Measurements from ENCODE around the gene HNRNPAB. TPM values are rescaled to one million over a fixed set of nuclear protein-coding genes. Genes with fewer than 3 reads are reported as not detected.

HNRNPAB gene
- total RNA-seq, 1 experiment from 2014 or later, result 547 TPM

GRCh38 chr5:178214160-178214803 is 9.9 kb downstream of the HNRNPAB start:
- H3K36me3 Mint-ChIP-seq (ENCODE audit: insufficient read depth in 1 of 3, low read depth in 3 of 3), result peaks cover 40 to 95% (median 89%) of the 10 kb centered on the region in 3 experiments; a peak in 6 of 7 replicates
- H3K4me1 Mint-ChIP-seq, result peaks cover 16% of the 10 kb centered on the region in 2 experiments
- no peak overlapping the region for H3T11ph ChIP-seq (ENCODE audit: low read length)
- no peaks in the 10 kb centered on the region for H3K79me1 ChIP-seq (ENCODE audit: insufficient read depth, low read depth, low read length, poor library complexity, severe bottlenecking)
- H3K27me3 ChIP-seq (ENCODE audit: insufficient read depth, low read length), result no peaks in the 10 kb centered on the region
- H3K23me2 ChIP-seq (ENCODE audit: insufficient read length, low read depth, low read length, poor library complexity, severe bottlenecking), result no peaks in the 10 kb centered on the region
- H3K27ac ChIP-seq (ENCODE audit: insufficient read length, low read depth, low read length), result no peak overlapping the region
- no peak overlapping the region for H3K9ac ChIP-seq (ENCODE audit: extremely low read depth, insufficient read length, low read length)
- H3K9me3 ChIP-seq (ENCODE audit: control insufficient read depth, low read depth, low read length), result no peaks in the 10 kb centered on the region
- H3K4me3 Mint-ChIP-seq, result no peak overlapping the region
- H3K27ac Mint-ChIP-seq, result no peak overlapping the region; a peak in 1 of 7 replicates
- peaks cover 7% of the 10 kb centered on the region; the same call in 1 of the 2 replicates for H3K27me3 Mint-ChIP-seq (ENCODE audit: low read depth)
- H3K79me2 ChIP-seq (ENCODE audit: insufficient read depth, low read length), result no peaks in the 10 kb centered on the region
- TF ChIP-seq, protein P1, sequence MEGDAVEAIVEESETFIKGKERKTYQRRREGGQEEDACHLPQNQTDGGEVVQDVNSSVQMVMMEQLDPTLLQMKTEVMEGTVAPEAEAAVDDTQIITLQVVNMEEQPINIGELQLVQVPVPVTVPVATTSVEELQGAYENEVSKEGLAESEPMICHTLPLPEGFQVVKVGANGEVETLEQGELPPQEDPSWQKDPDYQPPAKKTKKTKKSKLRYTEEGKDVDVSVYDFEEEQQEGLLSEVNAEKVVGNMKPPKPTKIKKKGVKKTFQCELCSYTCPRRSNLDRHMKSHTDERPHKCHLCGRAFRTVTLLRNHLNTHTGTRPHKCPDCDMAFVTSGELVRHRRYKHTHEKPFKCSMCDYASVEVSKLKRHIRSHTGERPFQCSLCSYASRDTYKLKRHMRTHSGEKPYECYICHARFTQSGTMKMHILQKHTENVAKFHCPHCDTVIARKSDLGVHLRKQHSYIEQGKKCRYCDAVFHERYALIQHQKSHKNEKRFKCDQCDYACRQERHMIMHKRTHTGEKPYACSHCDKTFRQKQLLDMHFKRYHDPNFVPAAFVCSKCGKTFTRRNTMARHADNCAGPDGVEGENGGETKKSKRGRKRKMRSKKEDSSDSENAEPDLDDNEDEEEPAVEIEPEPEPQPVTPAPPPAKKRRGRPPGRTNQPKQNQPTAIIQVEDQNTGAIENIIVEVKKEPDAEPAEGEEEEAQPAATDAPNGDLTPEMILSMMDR (conservative IDR thresholded peaks at IDR 0.05), result no peak
- H2BK20ac ChIP-seq (ENCODE audit: low read depth, low read length, poor library complexity, severe bottlenecking), result no peak overlapping the region
- WGBS (ENCODE audit: extremely low coverage, insufficient read length, low lambda C conversion rate), result no CpG with 5 or more reads among the region's 6 CpGs
- DNase-seq, result no peak
- H3K18ac ChIP-seq (ENCODE audit: insufficient read length, low read depth, low read length), result no peak overlapping the region
- H2BK120ac ChIP-seq (ENCODE audit: low read depth, low read length, poor library complexity, severe bottlenecking), result no peak overlapping the region
- H3K23ac ChIP-seq (ENCODE audit: insufficient read length, low read depth, low read length), result no peak overlapping the region
- H2BK15ac ChIP-seq (ENCODE audit: low read depth, low read length), result no peak overlapping the region
- no peaks in the 10 kb centered on the region for H3K9me3 Mint-ChIP-seq
- H3K4ac ChIP-seq (ENCODE audit: low read depth, low read length), result no peak overlapping the region
- H4K20me1 ChIP-seq (ENCODE audit: control insufficient read depth, insufficient read depth, insufficient read length), result no peaks in the 10 kb centered on the region
- no peak overlapping the region for H2AFZ ChIP-seq (ENCODE audit: low read length)
- no peak overlapping the region for H2BK5ac ChIP-seq (ENCODE audit: insufficient read length, low read length)
- no peak overlapping the region for H4K5ac ChIP-seq (ENCODE audit: insufficient read length, low read depth, low read length)
- H4K91ac ChIP-seq (ENCODE audit: insufficient read length, low read depth, low read length), result no peak overlapping the region
- H3K4me2 ChIP-seq (ENCODE audit: insufficient read depth, insufficient read length, low read length), result no peak overlapping the region
- H3K4me1 ChIP-seq (ENCODE audit: insufficient read depth, low read length), result no peaks in the 10 kb centered on the region
- no peak overlapping the region for H3K14ac ChIP-seq (ENCODE audit: insufficient read depth, low read length)
- no peak overlapping the region for H2BK12ac ChIP-seq (ENCODE audit: insufficient read length, low read depth, low read length)
- no peak overlapping the region for H2AK5ac ChIP-seq (ENCODE audit: insufficient read length, low read length)
- H3K56ac ChIP-seq (ENCODE audit: insufficient read length, low read depth, low read length), result no peak overlapping the region
- H4K8ac ChIP-seq (replicated peaks; ENCODE audit: insufficient read length, low read depth, low read length), result no peak overlapping the region
